ENCODE measurements around the gene PLCH2.

- TF ChIP-seq CTCF (IDR thresholded peaks at IDR 0.05; ENCODE audit: low read depth, low read length, poor library complexity, severe bottlenecking) (no peak), EZH2phosphoT487 (IDR thresholded peaks at IDR 0.05; ENCODE audit: borderline replicate concordance, low read length) (no peak)
Observed at GRCh38 chr1:2552189-2552588, 76.1 kb downstream of the PLCH2 start.

Measured in DOHH2 (cell line).